Activated CD8-positive, alpha-beta memory T cell treated with anti-CD3 and anti-CD28 coated beads for 1 hour (primary cell): Measurements from ENCODE around the gene IL7R.
"Not testable (repeated sequence)": the region's sequence is repeated elsewhere in the genome, so short reads cannot be mapped to it uniquely, and the experiment has no call there.

Source experiments
- DNase-seq, 2 donors: peaks; one replicate each; pipeline ENCODE4 v3.0.0-alpha.2; 2020; ENCODE audit warnings: low read depth in 1 of 2; ENCODE audit errors: extremely low read depth in 1 of 2

The IL7R gene

DNA sequence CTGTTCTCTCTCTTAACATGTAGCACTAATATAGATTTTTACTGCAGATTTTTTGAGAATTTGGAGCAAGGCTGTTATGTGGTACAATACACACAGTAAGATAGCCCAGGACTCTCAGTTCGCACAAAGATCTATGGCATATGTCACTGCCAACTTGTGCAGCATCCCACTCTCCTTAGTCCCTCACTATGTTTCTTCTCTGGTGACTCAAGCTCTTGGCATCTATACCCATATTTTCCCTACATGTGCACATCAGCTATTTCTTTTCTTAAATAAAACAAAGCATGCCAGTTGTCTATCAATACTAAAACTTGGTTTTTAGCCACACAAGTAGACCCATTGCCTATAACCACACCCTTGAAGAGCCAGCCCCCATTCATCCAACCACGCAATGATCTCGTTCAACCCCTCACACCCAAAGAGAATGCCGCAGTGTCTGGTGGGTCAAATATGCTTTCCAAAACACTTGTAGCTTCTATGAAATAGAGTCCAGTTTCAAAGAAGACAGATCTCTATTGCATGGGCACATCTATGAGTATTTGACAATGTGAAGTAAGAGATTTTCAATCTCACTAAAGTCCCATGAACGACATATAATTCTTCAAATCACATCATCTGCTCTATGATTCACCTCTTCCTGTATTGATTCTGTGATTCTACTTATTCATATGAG lies 18.2 kb upstream of the IL7R start:
- DNase-seq = no peak

DNA sequence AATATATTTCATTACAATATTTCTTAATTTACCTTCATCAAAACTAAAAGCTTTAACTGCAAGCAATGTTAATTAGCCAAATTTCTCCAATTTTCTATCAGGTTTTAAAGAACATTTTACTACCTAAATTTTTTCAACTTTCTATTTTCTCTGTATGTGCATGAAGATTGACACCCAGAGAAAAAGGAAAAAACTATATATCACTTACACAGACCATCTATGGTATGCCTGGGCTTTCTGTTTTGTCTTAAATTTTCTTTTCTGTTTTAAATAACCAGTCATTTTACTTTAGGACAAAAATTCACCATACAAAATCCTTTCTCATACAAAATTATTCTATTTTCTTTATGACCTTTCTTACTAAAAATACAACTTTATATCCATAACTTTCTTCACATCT lies 13.8 kb upstream of the IL7R start:
- DNase-seq = no peak

DNA sequence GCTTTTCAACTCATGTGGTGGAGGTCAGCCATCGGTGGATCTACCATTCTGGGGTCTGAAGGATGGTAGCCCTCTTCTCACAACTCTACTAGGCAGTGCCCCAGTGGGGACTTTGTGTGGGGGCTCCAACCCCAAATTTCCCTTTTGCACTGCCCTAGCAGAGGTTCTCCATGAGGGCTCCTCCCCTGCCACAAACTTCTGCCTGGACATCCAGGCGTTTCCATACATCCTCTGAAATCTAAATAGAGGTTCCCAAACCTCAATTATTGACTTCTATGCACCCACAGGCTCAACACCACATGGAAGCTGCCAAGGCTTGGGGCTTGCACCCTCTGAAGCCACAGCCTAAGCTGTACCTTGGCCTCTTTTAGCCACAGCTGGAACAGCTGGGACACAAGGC lies 11.2 kb upstream of the IL7R start:
- not testable (repeated sequence) for DNase-seq

DNA sequence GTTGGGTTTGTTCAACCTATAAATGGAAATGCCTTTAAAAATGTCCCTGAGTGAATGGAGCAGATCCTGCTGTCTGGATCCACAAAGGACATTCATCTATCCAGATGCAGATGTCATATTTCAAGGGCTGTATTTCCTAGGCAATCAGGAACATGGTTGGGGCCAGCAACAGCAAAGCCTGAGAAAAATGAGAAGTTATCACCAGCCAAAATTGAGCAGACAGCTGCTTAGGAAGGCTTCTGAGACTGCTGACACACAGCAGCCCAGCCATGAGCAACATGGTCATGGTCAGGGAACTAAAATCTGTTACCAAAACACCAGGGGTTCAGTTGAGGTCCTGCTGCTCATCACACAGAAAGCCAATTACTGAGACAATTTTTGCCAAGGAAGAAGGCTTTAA lies 9.2 kb upstream of the IL7R start:
- no peak for DNase-seq

DNA sequence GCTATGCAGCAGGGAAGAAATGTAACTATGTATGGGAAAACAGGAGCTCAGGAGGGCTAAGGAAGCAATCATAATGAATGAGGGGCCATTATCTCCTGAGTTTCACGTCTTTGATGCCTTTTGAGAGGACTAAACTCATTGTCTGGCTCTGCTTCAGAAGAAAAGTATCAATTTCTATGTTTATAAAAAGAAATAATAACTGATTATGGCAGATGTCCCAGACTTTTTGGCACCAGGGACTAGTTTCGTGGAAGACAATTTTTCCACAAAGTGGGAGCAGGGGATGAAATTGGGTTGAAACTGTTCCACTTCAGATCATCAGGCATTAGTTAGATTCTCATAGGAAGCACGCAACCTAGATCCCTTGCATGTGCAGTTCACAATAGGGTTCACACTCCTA lies 8.7 kb upstream of the IL7R start:
- DNase-seq = no peak

DNA sequence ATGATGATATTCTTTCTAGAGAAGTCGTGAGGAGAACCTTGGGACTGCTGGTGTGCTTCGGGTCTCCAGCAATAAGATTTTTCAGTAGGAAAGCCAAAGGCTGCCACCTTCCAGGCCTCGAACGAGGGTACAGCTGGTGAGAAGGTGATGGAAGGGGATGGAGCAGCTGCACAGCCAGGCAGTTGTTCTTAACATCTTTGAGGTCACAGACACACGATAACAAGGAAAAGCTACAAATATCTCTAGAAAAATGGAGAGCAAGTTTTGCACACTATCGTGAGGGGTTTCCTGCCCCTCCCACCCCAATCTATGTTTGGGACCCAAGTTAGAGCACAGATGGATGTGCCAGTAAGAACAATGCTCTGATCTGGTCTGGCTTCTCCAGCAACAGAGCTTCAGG lies 6.8 kb upstream of the IL7R start:
- DNase-seq = no peak

DNA sequence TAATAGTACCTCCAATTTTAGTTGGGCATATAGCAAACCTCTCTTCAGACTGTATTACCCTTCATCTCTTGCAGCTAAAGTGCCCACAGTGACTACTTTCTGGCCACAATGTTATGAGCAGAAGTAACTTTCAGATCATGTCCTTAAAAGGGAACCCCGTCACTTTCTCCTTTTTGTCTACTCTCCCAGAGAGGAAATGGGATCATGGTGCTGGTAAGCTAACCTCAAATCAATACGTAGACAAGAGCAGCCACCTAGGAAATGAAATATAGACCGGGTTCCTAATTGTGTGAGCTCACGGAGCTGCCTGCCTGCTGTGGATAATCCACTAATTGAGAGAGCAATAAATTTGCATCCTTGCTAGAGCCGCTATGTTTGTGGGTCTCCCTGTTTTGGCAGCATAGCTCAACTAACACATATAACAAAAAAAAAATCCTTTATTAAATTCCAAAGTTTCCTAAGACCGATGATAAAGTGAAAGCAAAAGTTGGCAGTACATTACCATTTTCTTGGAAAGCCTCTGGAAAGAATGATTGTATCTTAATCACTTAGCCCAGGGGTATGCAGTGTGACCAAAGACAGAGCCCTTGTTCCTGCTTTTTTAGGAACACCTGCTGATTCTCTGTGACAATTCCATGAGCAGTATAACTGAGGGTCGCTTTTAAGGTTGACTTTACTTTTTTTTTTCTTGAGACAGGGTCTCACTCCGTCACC lies 5.6 kb upstream of the IL7R start:
- no peak for DNase-seq

DNA sequence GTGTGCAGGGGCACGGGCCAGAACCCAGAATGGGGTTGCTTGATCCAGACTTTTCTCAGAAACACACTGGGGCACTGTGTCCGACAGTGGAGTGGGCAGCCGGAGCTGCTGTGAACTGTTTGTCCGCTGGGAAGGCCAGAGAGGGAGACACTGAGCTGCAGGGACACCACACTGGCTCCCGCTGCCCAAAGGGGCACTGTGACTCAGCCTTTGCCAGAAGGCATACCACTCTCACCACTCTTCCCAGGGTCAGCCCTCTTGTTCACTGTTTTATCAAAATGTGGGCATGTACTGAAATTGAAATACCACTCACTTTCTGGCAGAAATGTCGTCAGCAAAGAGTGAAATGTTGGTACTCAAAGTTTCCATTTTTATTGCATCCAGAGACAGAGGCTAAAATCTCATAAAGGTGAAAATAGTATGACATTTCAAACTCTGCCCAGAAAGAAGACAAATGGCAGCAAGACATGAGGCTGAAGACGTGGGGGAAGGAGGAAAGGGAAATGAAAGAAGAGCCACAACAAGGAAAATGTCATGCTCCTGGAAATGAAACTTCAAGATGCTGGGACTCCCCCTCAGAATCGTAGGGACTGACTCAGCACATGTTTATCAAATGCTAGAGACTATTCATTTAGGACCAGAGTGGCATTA lies 4.5 kb upstream of the IL7R start:
- no peak for DNase-seq

DNA sequence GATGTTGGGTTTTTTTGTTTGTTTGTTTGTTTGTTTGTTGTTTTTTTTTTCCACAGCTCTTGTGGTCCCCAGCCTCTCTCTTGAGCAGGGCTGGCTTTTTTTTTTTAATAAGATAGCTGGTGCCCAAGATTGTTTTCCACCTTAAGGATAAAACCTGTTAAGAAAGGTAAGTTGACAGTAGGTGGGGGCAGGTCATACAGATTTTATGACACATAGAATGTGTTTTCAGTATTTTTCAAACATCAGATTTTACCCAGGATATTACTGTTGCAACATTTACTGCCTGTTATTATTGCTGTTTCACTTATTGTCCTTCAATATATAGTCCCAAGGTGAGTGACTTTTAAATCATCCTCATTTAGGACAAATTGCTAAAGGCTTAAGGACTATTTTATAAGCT lies 3.9 kb upstream of the IL7R start:
- DNase-seq = no peak

DNA sequence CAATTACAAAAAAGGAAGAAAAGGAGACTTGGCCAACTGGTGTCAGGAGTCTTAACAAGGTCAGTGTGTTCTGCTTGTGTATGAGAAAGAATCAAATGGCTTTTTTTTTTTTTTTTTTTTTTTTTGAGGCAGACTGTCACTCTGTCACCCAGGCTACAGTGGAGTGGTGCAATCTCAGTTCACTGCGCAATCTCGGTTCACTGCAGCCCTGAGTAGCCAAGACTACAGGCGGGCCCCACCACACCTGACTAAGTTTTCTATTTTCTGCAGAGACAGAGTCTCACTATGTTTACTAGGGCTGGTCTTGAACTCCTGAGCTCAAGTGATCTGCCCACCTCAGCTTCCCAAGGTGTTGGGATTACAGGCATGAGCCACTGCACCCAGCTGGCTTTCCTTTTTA lies 3.1 kb upstream of the IL7R start:
- DNase-seq = peak in 1 of 2 donors; percentile 39

DNA sequence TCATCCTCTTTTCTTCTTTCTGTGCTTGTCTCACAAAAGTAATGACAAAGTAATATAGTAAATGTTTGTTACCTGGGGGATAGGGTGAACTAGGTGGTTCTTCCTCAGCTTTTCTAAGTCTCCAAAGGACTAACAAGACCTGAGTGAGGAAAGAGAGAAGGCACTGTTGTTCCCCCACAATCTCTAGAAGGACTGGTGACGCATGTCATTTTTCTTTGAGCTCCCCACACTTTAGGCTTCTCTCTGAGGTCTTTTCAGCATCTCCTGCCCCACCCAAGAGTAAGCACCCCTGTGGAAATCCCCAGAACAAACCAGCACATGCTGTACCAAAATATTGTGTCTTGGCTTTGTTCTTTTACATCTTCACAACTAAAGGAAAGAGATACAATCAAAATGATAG lies 2.4 kb upstream of the IL7R start:
- DNase-seq = peak; percentile 47 to 68

DNA sequence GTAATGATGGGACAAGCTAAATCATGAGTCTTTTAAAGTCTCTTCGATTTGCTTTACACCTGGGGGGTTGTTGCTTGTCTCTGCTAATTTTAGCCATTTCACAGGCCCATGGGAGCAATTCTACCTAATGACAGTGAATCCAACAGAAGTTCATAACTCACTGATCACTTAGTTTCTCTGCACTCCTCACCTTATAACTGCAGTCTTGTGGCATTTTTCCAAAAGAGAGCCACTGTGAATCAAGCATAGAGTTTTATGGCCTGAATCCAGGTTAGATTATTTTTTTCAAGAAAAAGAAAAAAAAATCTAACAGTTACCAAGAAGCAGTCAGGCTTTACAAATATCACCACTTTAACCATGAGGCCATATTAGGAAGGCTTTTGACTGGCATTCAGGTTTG lies 1.5 kb upstream of the IL7R start:
- no peak for DNase-seq

DNA sequence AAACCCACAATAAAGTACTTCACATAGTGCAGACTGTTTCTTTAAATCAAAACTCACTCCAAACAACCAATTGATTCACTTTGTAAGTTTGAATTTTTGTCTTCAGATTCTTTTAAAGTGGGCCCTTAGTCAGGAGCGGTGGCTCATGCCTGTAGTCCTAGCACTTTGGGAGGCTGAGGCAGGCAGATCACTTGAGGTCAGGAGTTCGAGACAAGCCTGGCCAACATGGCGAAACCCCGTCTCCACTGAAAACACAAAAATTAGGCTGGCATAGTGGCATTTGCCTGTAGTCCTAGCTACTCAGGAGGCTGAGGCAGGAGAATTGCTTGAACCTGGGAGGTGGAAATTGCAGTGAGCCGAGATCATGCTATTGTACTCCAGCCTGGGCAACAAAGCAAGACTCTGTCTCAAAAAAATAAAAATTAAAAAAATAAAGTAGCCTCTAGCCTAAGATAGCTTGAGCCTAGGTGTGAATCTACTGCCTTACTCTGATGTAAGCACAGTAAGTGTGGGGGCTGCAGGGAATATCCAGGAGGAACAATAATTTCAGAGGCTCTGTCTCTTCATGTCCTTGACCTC lies 416 bp upstream of the IL7R start:
- DNase-seq = not testable (repeated sequence)

DNA sequence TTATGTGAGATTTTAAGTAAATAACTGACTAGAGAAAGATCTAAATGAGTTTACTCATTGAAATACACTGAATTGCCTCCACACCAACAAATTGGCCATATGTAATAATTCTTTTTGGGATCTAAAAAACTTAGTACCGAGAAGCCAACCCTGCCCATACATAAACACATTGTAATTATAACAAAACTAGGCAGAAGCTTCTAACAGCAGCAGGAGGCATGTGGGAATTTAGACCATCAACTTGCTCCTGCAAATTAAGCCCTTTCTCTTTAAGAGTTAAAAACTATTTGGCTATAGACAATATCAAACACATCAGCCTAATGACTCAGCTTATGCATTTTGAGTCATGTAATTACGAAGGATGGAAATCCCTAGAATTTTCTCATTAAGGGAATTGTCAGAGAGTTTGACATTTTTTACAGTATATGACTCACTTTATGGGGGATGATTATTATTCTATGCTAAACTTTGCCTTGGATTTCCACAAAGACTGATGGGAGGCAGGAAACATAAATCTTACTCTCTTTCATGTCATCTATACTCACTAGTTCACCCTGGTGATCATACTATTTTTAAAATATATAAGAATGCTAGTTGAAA lies 1.0 kb downstream of the IL7R start:
- DNase-seq = no peak

DNA sequence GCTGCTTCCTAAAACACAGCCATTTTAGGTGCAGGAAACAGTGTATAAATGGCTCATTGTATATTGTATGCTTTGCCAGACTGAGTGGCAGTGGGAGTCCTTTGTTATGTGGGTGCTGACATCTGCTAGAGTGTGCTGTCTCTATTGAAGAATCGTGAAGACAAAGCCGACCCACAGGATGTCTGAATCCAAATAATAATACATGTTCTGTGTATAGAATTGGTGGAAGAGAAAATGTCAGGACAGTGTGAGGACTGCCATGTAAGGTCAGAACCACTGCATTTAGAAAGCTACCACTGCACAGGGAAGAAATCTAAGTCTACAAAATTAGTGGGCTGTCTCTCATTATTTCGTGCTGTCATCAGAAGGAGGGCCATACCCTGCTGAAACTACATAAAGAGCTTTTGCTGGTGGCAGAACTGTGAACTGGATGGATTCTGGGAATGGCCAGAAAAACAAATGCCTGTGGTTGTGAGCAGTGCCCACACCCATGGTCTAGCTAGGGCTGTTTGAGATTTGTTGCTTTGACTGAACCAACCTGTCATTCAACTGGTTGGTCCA lies 2.5 kb downstream of the IL7R start:
- DNase-seq = no peak

DNA sequence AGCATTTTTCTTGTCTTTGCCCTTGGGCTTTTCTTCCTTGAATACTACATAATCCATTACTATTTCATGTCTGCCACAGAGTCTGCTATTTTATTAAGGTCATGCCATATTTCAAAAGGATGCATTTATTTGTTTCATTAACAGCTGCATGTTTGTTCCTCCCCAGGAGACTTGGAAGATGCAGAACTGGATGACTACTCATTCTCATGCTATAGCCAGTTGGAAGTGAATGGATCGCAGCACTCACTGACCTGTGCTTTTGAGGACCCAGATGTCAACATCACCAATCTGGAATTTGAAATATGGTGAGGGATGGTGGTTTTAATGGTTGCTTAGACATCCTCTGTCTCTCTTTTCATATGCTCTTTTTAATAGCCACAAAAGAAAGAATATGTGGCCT lies 4.0 kb downstream of the IL7R start:
- DNase-seq = no peak

DNA sequence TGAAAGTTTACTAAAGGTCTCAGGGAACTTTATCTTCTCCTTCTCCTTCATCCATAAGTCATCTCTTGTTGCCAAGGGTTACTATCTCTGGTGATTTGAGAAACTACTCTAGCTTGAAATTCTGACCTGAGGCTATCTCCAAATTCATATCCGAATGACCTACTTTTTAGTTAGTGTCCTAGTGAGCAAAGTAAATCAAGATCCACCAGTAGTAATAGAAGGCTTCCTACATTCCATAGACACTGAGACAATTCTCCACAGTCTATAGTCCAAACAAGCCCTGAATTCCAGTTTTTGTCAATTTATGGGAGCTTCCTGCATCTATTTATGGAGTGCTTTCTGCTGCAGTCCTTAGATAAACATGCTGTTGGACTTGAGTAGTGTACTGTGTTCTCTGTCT lies 5.0 kb downstream of the IL7R start:
- no peak for DNase-seq

DNA sequence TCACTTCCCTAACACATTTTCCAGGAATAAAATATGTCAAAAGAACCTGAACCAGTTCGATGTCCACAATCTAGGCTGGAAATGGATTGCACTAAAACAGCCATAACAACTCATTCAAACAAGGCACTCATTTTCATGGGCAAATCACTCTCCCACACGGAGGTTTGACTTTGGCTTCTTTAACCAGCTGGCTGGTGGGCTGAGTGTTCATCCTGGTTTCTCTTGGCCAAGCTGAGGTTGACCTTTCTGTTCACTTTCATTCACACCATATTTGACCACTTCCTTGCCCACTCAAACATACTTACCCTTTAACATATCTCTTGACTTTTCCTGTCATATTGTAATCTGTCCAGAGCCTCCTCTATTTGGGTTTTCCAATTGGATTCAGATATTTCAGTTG lies 5.4 kb downstream of the IL7R start:
- no peak for DNase-seq

DNA sequence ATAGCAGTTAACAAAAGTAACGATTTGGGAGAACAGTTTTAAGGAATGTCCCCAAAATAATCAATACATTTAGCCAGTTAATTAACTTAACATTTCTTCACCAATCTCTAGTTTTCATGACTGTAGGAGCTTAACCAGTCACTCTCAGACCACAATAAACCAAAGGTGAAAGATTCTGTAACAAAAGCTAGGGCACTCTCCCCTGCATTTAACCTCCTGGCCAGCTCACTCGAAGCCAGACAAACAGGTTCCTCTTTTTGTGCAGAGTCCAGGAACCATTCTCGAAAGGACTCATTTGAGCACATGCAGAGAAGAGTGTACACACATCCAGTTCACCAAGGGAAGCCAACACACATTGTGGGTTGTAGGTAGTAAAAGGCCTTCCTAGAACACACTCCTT lies 6.5 kb downstream of the IL7R start:
- no peak for DNase-seq

DNA sequence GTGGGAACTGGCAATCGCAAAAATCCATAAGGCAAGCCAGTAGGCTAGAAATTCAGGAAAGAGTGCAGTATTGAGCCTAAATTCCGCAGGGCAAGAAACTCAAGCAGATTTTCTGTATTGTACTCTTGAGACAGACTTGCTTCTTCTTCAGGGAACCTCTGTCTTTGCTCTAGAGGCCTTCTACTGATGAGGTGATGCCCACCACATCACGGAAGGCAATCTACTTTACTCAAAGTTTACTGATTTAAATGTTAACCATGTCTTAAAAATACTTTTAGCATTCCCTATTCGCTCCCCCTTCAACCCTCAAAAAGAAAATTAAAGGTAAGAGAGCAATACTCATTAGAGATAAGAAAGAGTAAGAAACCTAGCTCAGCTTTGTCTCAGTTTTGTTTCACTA lies 11.3 kb downstream of the IL7R start:
- no peak for DNase-seq

DNA sequence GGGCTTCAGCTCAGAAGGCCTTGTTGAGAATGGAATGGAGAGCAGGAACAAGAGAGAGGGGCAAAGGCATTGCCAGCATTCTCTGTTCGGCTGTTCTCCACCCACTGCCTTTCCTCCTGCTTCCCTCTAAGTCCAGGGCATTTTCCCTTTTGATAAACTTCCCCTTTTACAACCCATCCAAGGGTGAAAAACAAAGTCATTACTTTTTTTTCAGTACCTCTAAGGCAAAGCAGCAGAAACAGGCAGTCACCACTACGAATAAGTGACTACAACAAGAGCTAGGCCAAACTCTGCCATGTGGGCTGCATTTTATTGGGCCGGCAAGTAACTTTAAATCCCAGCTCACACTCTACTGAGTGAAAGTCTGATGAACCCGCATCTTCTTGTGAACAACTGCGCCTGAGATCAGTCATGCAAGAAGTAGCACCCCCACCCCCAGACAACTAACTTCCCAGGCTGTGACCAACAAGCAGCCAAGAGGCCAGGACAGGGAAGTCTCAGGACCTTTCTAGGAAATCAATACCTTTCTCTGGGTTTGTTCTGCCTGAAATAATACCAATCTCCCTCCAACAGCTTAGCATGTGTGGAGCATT lies 13.1 kb downstream of the IL7R start:
- DNase-seq = no peak
